ENCODE results near the gene FEN1. TPM values are rescaled to one million over a fixed set of nuclear protein-coding genes. Genes with fewer than 3 reads are reported as not detected.

The FEN1 gene
- total and polyA plus RNA-seq, 2 of the 8 experiments (the other 6 are each of a cell fraction or from before 2014, with no cell fraction given): 52.6 to 86.1 TPM

GRCh38 chr11:61815790-61816735 is 23.4 kb downstream of the FEN1 start (continued):
- TF ChIP-seq CTCF (IDR thresholded peaks at IDR 0.05; ENCODE audit: control extremely low read depth in 1 of 3, insufficient read depth in 1 of 3, low read depth in 1 of 3, low read length in 3 of 3) (peak; percentile 17 to 25 (median 19)), KDM1A (IDR thresholded peaks at IDR 0.05; ENCODE audit: borderline replicate concordance, low read length) (no peak), SUZ12 (IDR thresholded peaks at IDR 0.05; ENCODE audit: low read length) (no peak; the same call in 1 of the 2 replicates)
